Fibroblast of the aortic adventitia (primary cell): ENCODE results near the gene PRH1. TPM values are rescaled to one million over a fixed set of nuclear protein-coding genes. Genes with fewer than 3 reads are reported as not detected.

Experiments
- DNase-seq: peaks from one replicate; pipeline ENCODE4 v3.0.0-alpha.2; 2010; ENCODE audit warnings: low read depth
- H3K4me3 ChIP-seq: 2 replicates; pipeline ENCODE4 v1.5.1; 2011; ENCODE audit warnings: low read depth, mild to moderate bottlenecking, control low read depth, low read length, moderate library complexity
- total RNA-seq: library from RNA; depleted of rRNA; stranded (reverse); fragments of >200 nt; gene quantifications from 2 replicates; pipeline ENCODE4 v1.2.3, GENCODE V29; 2012; ENCODE audit warnings: low replicate concordance
- TF ChIP-seq, protein P1 (sequence below): IDR thresholded peaks from 2 replicates; pipeline ENCODE4 v1.5.1; 2011; ENCODE audit warnings: mild to moderate bottlenecking, low read length, control low read depth, inconsistent platforms; ENCODE audit not compliant: insufficient read depth

Gene PRH1
- total RNA-seq, 1 donor: 24.4 TPM

- TF ChIP-seq, protein P1, sequence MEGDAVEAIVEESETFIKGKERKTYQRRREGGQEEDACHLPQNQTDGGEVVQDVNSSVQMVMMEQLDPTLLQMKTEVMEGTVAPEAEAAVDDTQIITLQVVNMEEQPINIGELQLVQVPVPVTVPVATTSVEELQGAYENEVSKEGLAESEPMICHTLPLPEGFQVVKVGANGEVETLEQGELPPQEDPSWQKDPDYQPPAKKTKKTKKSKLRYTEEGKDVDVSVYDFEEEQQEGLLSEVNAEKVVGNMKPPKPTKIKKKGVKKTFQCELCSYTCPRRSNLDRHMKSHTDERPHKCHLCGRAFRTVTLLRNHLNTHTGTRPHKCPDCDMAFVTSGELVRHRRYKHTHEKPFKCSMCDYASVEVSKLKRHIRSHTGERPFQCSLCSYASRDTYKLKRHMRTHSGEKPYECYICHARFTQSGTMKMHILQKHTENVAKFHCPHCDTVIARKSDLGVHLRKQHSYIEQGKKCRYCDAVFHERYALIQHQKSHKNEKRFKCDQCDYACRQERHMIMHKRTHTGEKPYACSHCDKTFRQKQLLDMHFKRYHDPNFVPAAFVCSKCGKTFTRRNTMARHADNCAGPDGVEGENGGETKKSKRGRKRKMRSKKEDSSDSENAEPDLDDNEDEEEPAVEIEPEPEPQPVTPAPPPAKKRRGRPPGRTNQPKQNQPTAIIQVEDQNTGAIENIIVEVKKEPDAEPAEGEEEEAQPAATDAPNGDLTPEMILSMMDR: no peak
- DNase-seq: no peak
These were observed 20.6 kb upstream of the PRH1 start for GRCh38 chr12:10904686-10905085.

GRCh38 chr12:10901427-10901826 is 17.4 kb upstream of the PRH1 start:
- TF ChIP-seq, protein P1: no peak
- DNase-seq: no peak
- no peak overlapping the region for H3K4me3 ChIP-seq

More at GRCh38 chr12:10904686-10905085, 20.6 kb upstream of the PRH1 start:
- H3K4me3 ChIP-seq: no peak overlapping the region

- DNase-seq: no peak
- TF ChIP-seq, protein P1: no peak
- no peak overlapping the region for H3K4me3 ChIP-seq
These were observed 16.9 kb upstream of the PRH1 start for GRCh38 chr12:10900972-10901371.

- H3K4me3 ChIP-seq: no peak overlapping the region
- DNase-seq: no peak
- TF ChIP-seq, protein P1: no peak
These were observed 16.5 kb upstream of the PRH1 start for GRCh38 chr12:10900530-10900929.

- DNase-seq: no peak
- no peak overlapping the region for H3K4me3 ChIP-seq
- TF ChIP-seq, protein P1: no peak
These were observed 12.8 kb upstream of the PRH1 start for GRCh38 chr12:10896854-10897253.

DNA sequence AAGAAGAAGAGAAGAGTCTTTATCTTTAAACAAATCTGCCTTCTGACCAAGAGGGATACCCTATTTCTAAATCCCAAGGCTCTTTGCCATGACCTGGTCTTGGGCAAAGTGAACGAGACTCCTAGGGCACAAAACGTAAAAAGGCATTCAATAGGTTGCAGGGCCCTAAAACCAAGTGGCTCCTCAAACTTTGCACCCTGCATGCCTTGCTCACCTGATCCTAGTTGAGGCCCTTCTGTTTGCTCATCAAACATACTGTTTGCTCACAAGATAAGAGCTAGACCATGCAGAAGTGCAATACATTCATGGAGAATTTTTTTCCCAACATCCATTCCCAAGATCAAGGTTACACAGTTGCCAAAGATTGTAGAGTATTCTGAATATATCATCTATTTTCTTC is 7.9 kb upstream of the PRH1 start:
- no peak for DNase-seq
- no peak overlapping the region for H3K4me3 ChIP-seq
- TF ChIP-seq, protein P1: no peak

GRCh38 chr12:10889226-10889625 is 5.2 kb upstream of the PRH1 start:
- TF ChIP-seq, protein P1: no peak
- no peak for DNase-seq
- no peak overlapping the region for H3K4me3 ChIP-seq
